Activated naive CD4-positive, alpha-beta T cell treated with anti-CD3 and anti-CD28 coated beads for 36 hours (primary cell): ENCODE measurements around the gene ACRBP. TPM values are rescaled to one million over a fixed set of nuclear protein-coding genes. Genes with fewer than 3 reads are reported as not detected.
A peak's percentile ranks its signal among the peaks of the same experiment; 100 is the strongest.

ENCODE experiments used
- CTCF ChIA-PET: fragments of 350-600 bp; sonication (Branson Sonifier 250); formaldehyde crosslinking; loops from one replicate; lab custom pipeline; 2021; ENCODE audit warnings: antibody characterized with exemption; lab: Charles Lee
- DNase-seq: peaks from one replicate; pipeline ENCODE4 v3.0.0-alpha.2; 2020
- H3K27ac Mint-ChIP-seq: one replicate; pipeline ENCODE4 v1.8.0; 2021; ENCODE audit warnings: mild to moderate bottlenecking, mixed read lengths
- H3K27me3 Mint-ChIP-seq: one replicate; pipeline ENCODE4 v1.8.0; 2021; ENCODE audit warnings: low read depth, mixed read lengths
- H3K36me3 Mint-ChIP-seq: one replicate; pipeline ENCODE4 v1.8.0; 2021; ENCODE audit warnings: low read depth, mixed read lengths
- H3K4me1 Mint-ChIP-seq: one replicate; pipeline ENCODE4 v1.8.0; 2021; ENCODE audit warnings: low read depth, mixed read lengths
- H3K4me3 Mint-ChIP-seq: one replicate; pipeline ENCODE4 v1.8.0; 2021; ENCODE audit warnings: mild to moderate bottlenecking, moderate library complexity, mixed read lengths
- H3K9me3 Mint-ChIP-seq: one replicate; pipeline ENCODE4 v1.8.0; 2021; ENCODE audit warnings: mixed read lengths
- intact Hi-C: fragments of 100-400 bp; cut with micrococcal nuclease; formaldehyde crosslinking; loops from one replicate; pipeline ENCODE4 v1.15.1; 2023
- total RNA-seq, 2 experiments: library from RNA; stranded (reverse); gene quantifications; one replicate each; pipeline ENCODE4 v1.2.3, GENCODE V29; 2021

ACRBP gene
- total RNA-seq, 2 experiments from 2014 or later, result 2.3 to 2.4 TPM

GRCh38 chr12:6592087-6592486 lies 55.1 kb downstream of the ACRBP start:
- Mint-ChIP-seq H3K27me3 (no peaks in the 10 kb centered on the region), H3K9me3 (no peaks in the 10 kb centered on the region), H3K27ac (peak overlapping the region; percentile 76), H3K4me1 (peaks cover 12% of the 10 kb centered on the region), H3K36me3 (peaks cover 62% of the 10 kb centered on the region), H3K4me3 (no peak overlapping the region)
- no peak for DNase-seq
- CTCF ChIA-PET, result interaction anchor here (1.2 kb wide), 1 partner anchor 21 kb away, joined by 3 read pairs; no protein-coding TSS in a partner anchor
- intact Hi-C loops, result no loop called here

Other genes with a start within 250 kb of the ACRBP start
- gene CD27, start 202.5 kb downstream of the ACRBP start, total RNA-seq, result 10 to 100 TPM; 48.1 to 56.7 TPM
- 10 to 100 TPM; 27.9 to 28.0 TPM for gene TAPBPL, start 195.4 kb downstream of the ACRBP start, total RNA-seq
- gene VAMP1, start 176.8 kb downstream of the ACRBP start, total RNA-seq, result 10 to 100 TPM; 31.9 to 33.5 TPM
- gene MRPL51, start 154.2 kb downstream of the ACRBP start, total RNA-seq, result 100 to 1,000 TPM; 273 to 278 TPM
- gene NCAPD2, start 153.3 kb downstream of the ACRBP start, total RNA-seq, result 100 to 1,000 TPM; 252 to 261 TPM
- gene GAPDH, start 112.9 kb downstream of the ACRBP start, total RNA-seq, result 1,000 to 10,000 TPM; 6,537 to 6,787 TPM
- 1 to 10 TPM; 8.0 to 9.0 TPM for gene IFFO1, start 91.4 kb downstream of the ACRBP start, total RNA-seq
- gene NOP2, start 79.1 kb downstream of the ACRBP start, total RNA-seq, result 10 to 100 TPM; 61.3 to 62.9 TPM
- gene CHD4, start 40.1 kb downstream of the ACRBP start, total RNA-seq, result 100 to 1,000 TPM; 232 to 245 TPM
- 1 to 10 TPM; 1.7 to 2.2 TPM for gene LPAR5, start 11.5 kb downstream of the ACRBP start, total RNA-seq
- gene ING4, start 15.7 kb upstream of the ACRBP start, total RNA-seq, result 10 to 100 TPM; 17.3 to 17.8 TPM
- 10 to 100 TPM; 52.6 to 56.6 TPM for gene ZNF384, start 41.9 kb upstream of the ACRBP start, total RNA-seq
- under 1 TPM; 0.21 to 0.27 TPM for gene PIANP, start 53.4 kb upstream of the ACRBP start, total RNA-seq
- 10 to 100 TPM; 43.0 to 47.8 TPM for gene COPS7A, start 76.6 kb upstream of the ACRBP start, total RNA-seq
- gene MLF2, start 105.7 kb upstream of the ACRBP start, total RNA-seq, result 100 to 1,000 TPM; 140 to 143 TPM
- 10 to 100 TPM; 35.1 to 44.2 TPM for gene PTMS, start 118.9 kb upstream of the ACRBP start, total RNA-seq
- gene LAG3, start 125.1 kb upstream of the ACRBP start, total RNA-seq, result 10 to 100 TPM; 22.8 to 25.1 TPM
- 100 to 1,000 TPM; 155 to 161 TPM for gene CD4, start 142.1 kb upstream of the ACRBP start, total RNA-seq
- gene GPR162, start 174.4 kb upstream of the ACRBP start, total RNA-seq, result under 1 TPM in 1 of 2 experiments, not detected in 1; 0.24 TPM
- gene P3H3, start 181.0 kb upstream of the ACRBP start, total RNA-seq, result 1 to 10 TPM; 1.9 to 2.0 TPM
- gene GNB3, start 193.5 kb upstream of the ACRBP start, total RNA-seq, result under 1 TPM; 0.48 to 0.54 TPM
- 100 to 1,000 TPM; 106 to 108 TPM for gene CDCA3, start 203.9 kb upstream of the ACRBP start, total RNA-seq
- gene USP5, start 204.7 kb upstream of the ACRBP start, total RNA-seq, result 100 to 1,000 TPM; 115 to 123 TPM
- 1,000 to 10,000 TPM; 1,222 to 1,282 TPM for gene TPI1, start 220.1 kb upstream of the ACRBP start, total RNA-seq
- gene SPSB2, start 225.9 kb upstream of the ACRBP start, total RNA-seq, result 1 to 10 TPM; 2.6 to 2.8 TPM